H1 (cell line): Measurements from ENCODE around the gene ATXN7. TPM values are rescaled to one million over a fixed set of nuclear protein-coding genes. Genes with fewer than 3 reads are reported as not detected.

ENCODE experiments used
- CTCF ChIA-PET: fragments of 300-600 bp; sonication (Branson Sonifier 250); formaldehyde crosslinking; loops from one replicate; lab custom pipeline; 2021; ENCODE audit not compliant: partially characterized antibody; lab: Charles Lee
- POLR2A ChIA-PET: fragments of 300-600 bp; sonication (Branson Sonifier 250); formaldehyde crosslinking; loops from one replicate; lab custom pipeline; 2021; ENCODE audit warnings: inconsistent platforms; ENCODE audit not compliant: partially characterized antibody; lab: Charles Lee
- DNase-seq, 2 experiments: peaks; one replicate each; pipeline versions ENCODE4 v3.0.0 to v3.0.0-alpha.2; 2010 to 2022; ENCODE audit warnings: low spot score in 2 of 2, low read depth in 1 of 2, mixed read lengths in 1 of 2
- FAIRE-seq: peaks from 2 replicates; lab custom pipeline; 2011; peaks lifted over from hg19 to GRCh38; lab: Jason Lieb, UNC
- H2AFZ ChIP-seq: 2 replicates; pipeline ENCODE4 v1.8.1; 2012; ENCODE audit warnings: low read length, inconsistent platforms
- H2AK5ac ChIP-seq: 2 replicates; pipeline ENCODE4 v1.6.1; 2013; ENCODE audit warnings: low read depth, low read length
- H2BK120ac ChIP-seq: replicated peaks from 2 replicates; pipeline ENCODE3; 2013; ENCODE audit warnings: low read depth, low read length, inconsistent platforms
- H2BK12ac ChIP-seq: 2 replicates; pipeline ENCODE4 v1.6.1; 2013; ENCODE audit warnings: low read depth, low read length
- H2BK15ac ChIP-seq: 2 replicates; pipeline ENCODE4 v1.6.1; 2013; ENCODE audit warnings: low read length
- H2BK20ac ChIP-seq: 2 replicates; pipeline ENCODE4 v1.6.1; 2013; ENCODE audit warnings: low read length
- H2BK5ac ChIP-seq: 2 replicates; pipeline ENCODE4 v1.6.1; 2013; ENCODE audit warnings: low read depth, low read length
- H3K14ac ChIP-seq: 2 replicates; pipeline ENCODE4 v1.6.1; 2013; ENCODE audit warnings: inconsistent platforms; ENCODE audit not compliant: insufficient read length
- H3K18ac ChIP-seq: 2 replicates; pipeline ENCODE4 v1.6.1; 2013; ENCODE audit warnings: low read length; ENCODE audit errors: extremely low read depth
- H3K23ac ChIP-seq: 2 replicates; pipeline ENCODE4 v1.6.1; 2013; ENCODE audit warnings: inconsistent platforms; ENCODE audit not compliant: insufficient read length
- H3K23me2 ChIP-seq: 2 replicates; pipeline ENCODE4 v1.6.1; 2013; ENCODE audit warnings: low read depth, low read length
- H3K27ac ChIP-seq: 2 replicates; pipeline ENCODE4 v1.6.1; 2011; ENCODE audit warnings: low read depth, low read length, inconsistent platforms
- H3K27me3 ChIP-seq, 4 experiments: replicated peaks in 1 of 4; 1 replicate in 1 of 4; 2 replicates in 3 of 4; pipeline versions ENCODE4 v1.6.1 to v1.8.1; 2011 to 2013; ENCODE audit warnings: low read length in 3 of 4, mild to moderate bottlenecking in 3 of 4, inconsistent platforms in 2 of 4, mixed read lengths in 2 of 4, moderate library complexity in 1 of 4; ENCODE audit not compliant: control insufficient read depth in 3 of 4, insufficient read depth in 3 of 4; ENCODE audit errors: extremely low read depth in 1 of 4
- H3K36me3 ChIP-seq, 4 experiments: 2 replicates each; pipeline versions ENCODE4 v1.6.1 to v1.8.1; 2011 to 2013; ENCODE audit warnings: mild to moderate bottlenecking in 4 of 4, low read length in 3 of 4, moderate library complexity in 2 of 4, control low read depth in 1 of 4, inconsistent platforms in 1 of 4; ENCODE audit not compliant: insufficient read depth in 4 of 4, control insufficient read depth in 2 of 4
- H3K4ac ChIP-seq: replicated peaks from 2 replicates; pipeline ENCODE3; 2013; ENCODE audit warnings: low read length, low read depth, mixed read lengths, inconsistent platforms; ENCODE audit not compliant: insufficient read length
- H3K4me1 ChIP-seq, 4 experiments: replicated peaks in 1 of 4; 1 replicate in 1 of 4; 2 replicates in 3 of 4; pipeline versions ENCODE4 v1.6.1 to v1.8.1; 2011 to 2013; ENCODE audit warnings: low read length in 3 of 4, inconsistent platforms in 2 of 4, mixed read lengths in 1 of 4; ENCODE audit not compliant: insufficient read depth in 4 of 4, control insufficient read depth in 3 of 4
- H3K4me2 ChIP-seq, 2 experiments: 2 replicates each; pipeline versions ENCODE4 v1.6.1 to v1.8.1; 2011 to 2013; ENCODE audit warnings: low read depth in 2 of 2, low read length in 2 of 2, control low read depth in 1 of 2, inconsistent platforms in 1 of 2, mild to moderate bottlenecking in 1 of 2; ENCODE audit not compliant: insufficient read depth in 1 of 2
- H3K4me3 ChIP-seq, 4 experiments: fragments of 200-600, 300-600 bp in 1 of 4; sonication (generic), shearing (Covaris generic), sonication (Bioruptor Twin) in 1 of 4; 2 replicates each; pipeline versions ENCODE4 v1.5.1 to v1.8.1; 2011 to 2016; ENCODE audit warnings: low read length in 4 of 4, low read depth in 3 of 4, control low read depth in 2 of 4, inconsistent platforms in 2 of 4, mild to moderate bottlenecking in 2 of 4, mixed read lengths in 1 of 4, moderate library complexity in 1 of 4; ENCODE audit not compliant: insufficient read depth in 2 of 4; ENCODE audit errors: extremely low read depth in 1 of 4
- H3K56ac ChIP-seq: replicated peaks from 2 replicates; pipeline ENCODE3; 2013; ENCODE audit warnings: low read depth, mild to moderate bottlenecking, mixed read lengths, low read length, inconsistent platforms; ENCODE audit not compliant: insufficient read length
- H3K79me1 ChIP-seq: 2 replicates; pipeline ENCODE4 v1.6.1; 2013; ENCODE audit warnings: low read depth, low read length, control low read depth
- H3K79me2 ChIP-seq, 2 experiments: 2 replicates each; pipeline versions ENCODE4 v1.6.1 to v1.8.1; 2012 to 2013; ENCODE audit warnings: low read length in 2 of 2, mild to moderate bottlenecking in 2 of 2, inconsistent platforms in 1 of 2; ENCODE audit not compliant: insufficient read depth in 2 of 2, control insufficient read depth in 1 of 2
- H3K9ac ChIP-seq, 4 experiments: replicated peaks in 1 of 4; 1 replicate in 1 of 4; 2 replicates in 3 of 4; pipeline versions ENCODE4 v1.6.1 to v1.8.1; 2011 to 2013; ENCODE audit warnings: low read depth in 3 of 4, low read length in 3 of 4, control low read depth in 2 of 4, mild to moderate bottlenecking in 2 of 4, moderate library complexity in 2 of 4, inconsistent platforms in 1 of 4; ENCODE audit errors: extremely low read depth in 1 of 4
- H3K9me3 ChIP-seq, 2 experiments: 2 replicates each; pipeline versions ENCODE4 v1.6.1 to v1.8.1; 2012 to 2013; ENCODE audit warnings: mild to moderate bottlenecking in 2 of 2, moderate library complexity in 2 of 2, control low read depth in 1 of 2, inconsistent platforms in 1 of 2, low read depth in 1 of 2, low read length in 1 of 2, mixed read lengths in 1 of 2; ENCODE audit not compliant: insufficient read depth in 2 of 2
- H4K20me1 ChIP-seq, 2 experiments: replicated peaks in 1 of 2; 2 replicates each; pipeline versions ENCODE3 to v1.8.1; 2011 to 2013; ENCODE audit warnings: inconsistent platforms in 2 of 2, low read length in 2 of 2, mild to moderate bottlenecking in 1 of 2; ENCODE audit not compliant: insufficient read depth in 2 of 2, control insufficient read depth in 1 of 2
- H4K5ac ChIP-seq: 2 replicates; pipeline ENCODE4 v1.6.1; 2013; ENCODE audit warnings: low read length, low read depth, mixed read lengths, inconsistent platforms; ENCODE audit not compliant: insufficient read length
- H4K8ac ChIP-seq: 2 replicates; pipeline ENCODE4 v1.8.0; 2013; ENCODE audit warnings: mild to moderate bottlenecking, moderate library complexity, low read length, inconsistent platforms; ENCODE audit not compliant: insufficient read depth; ENCODE audit errors: extremely low read depth
- H4K91ac ChIP-seq: replicated peaks from 2 replicates; pipeline ENCODE3; 2013; ENCODE audit warnings: low read length, mixed read lengths, inconsistent platforms; ENCODE audit not compliant: insufficient read length
- BACH1 ChIP-seq: IDR thresholded peaks from 2 replicates; pipeline ENCODE4 v1.6.1; 2012; ENCODE audit warnings: low read length, improper control_type of control experiment
- EZH2 ChIP-seq: fragments of 200-600 bp; sonication (generic); IDR thresholded peaks from 2 replicates; pipeline ENCODE4 v1.7.1; 2012; ENCODE audit warnings: low read depth, mild to moderate bottlenecking, moderate library complexity, low read length, inconsistent platforms; ENCODE audit not compliant: severe bottlenecking
- POLR2A ChIP-seq, 2 experiments: IDR thresholded peaks; 1 replicate in 1 of 2; 2 replicates in 1 of 2; pipeline ENCODE4 v1.6.1; 2011; ENCODE audit warnings: low read depth in 2 of 2, low read length in 2 of 2, mild to moderate bottlenecking in 2 of 2; ENCODE audit errors: control extremely low read depth in 1 of 2
- WGBS, 2 experiments: shearing (Covaris generic) in 1 of 2; methylation state at CpG; one replicate each; pipeline versions ENCODE4 v1.1.6 to v1.1.7; 2013 to 2015; ENCODE audit warnings: low lambda C conversion rate in 2 of 2, mixed read lengths in 2 of 2, inconsistent platforms in 1 of 2, low coverage in 1 of 2, missing lambda C conversion rate in 1 of 2; ENCODE audit not compliant: insufficient replicate concordance in 2 of 2, insufficient coverage in 1 of 2, insufficient read length in 1 of 2; ENCODE audit errors: extremely low coverage in 1 of 2, missing lambda C conversion rate in 1 of 2; 5-methylcytosine and 5-hydroxymethylcytosine counted together
- polyA plus RNA-seq, 7 experiments: library from polyadenylated mRNA; depleted of rRNA in 3 of 7; stranded (reverse) in 5 of 7; unstranded in 2 of 7; fragments of >200 nt in 5 of 7; fragments of 200-250 nt in 2 of 7; gene quantifications; 1 replicate in 5 of 7; 2 replicates in 1 of 7; 4 replicates in 1 of 7; pipeline versions ENCODE4 v1.2.1 to v1.2.3, GENCODE V29; 2011 to 2013; ENCODE audit warnings: missing spikeins in 2 of 7, mixed read lengths in 2 of 7
- total RNA-seq: library from RNA; stranded (reverse); fragmentation: NEBNext Ultra II Directional; extraction: Animal tissue kit (Norgen Biotek cat#: 25700); gene quantifications from 2 replicates; pipeline ENCODE4 v1.2.1, GENCODE V29; 2021

ATXN7 gene
- total and polyA plus RNA-seq, 2 of the 8 experiments (the other 6 are each of a cell fraction or from before 2014, with no cell fraction given): 15.5 to 16.8 TPM

DNA sequence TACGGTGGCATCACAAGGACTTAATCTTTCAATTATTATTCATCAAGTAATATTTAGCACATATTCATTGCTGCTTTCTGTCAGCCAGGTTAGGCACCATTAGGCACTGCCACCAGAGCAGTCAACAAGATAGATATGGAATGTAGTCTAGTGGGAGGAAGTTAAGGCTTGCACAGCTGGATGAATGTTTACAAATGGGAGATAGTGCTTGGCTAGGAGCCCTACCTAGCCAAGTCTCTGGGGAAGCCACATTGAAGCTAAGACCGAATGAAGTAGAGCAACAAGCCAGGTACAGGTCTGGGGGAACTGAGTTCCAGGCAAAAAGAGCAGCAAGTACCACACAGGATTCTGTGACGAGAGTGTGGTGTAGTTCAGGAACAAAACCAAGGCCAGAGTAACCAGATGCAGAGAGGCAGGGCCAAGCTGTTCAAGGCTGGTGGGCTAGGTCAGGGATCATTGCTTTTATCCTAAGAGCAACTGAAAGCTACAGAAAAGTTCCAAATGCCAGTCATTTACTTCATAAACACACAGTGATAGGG lies 82.0 kb downstream of the ATXN7 start:
- H4K91ac ChIP-seq: no peak overlapping the region
- H3K23me2 ChIP-seq: no peaks in the 10 kb centered on the region
- WGBS, 2 experiments: 90% methylated on average over 3 of the region's 3 CpGs; no CpG with 5 or more reads in 1 of the 2 experiments
- TF ChIP-seq EZH2: no peak
- no peak for TF ChIP-seq BACH1
- TF ChIP-seq POLR2A (IDR thresholded peaks at IDR 0.05; ENCODE audit: control extremely low read depth in 1 of 2, low read depth in 2 of 2, low read length in 2 of 2): no peak

More for the DNA sequence above, 82.0 kb downstream of the ATXN7 start:
- H4K8ac ChIP-seq: no peak overlapping the region
- H4K20me1 ChIP-seq: no peaks in the 10 kb centered on the region
- peaks cover 4% of the 10 kb centered on the region; the same call in 1 of the 2 replicates for H3K79me1 ChIP-seq
- H3K79me2 ChIP-seq: peaks cover 0 to 9% of the 10 kb centered on the region in 2 experiments; a peak in 2 of 4 replicates
- H3K27me3 ChIP-seq: no peaks in the 10 kb centered on the region
- no peaks in the 10 kb centered on the region; a peak in 1 of 7 replicates for H3K4me1 ChIP-seq
- no peak overlapping the region for H2AFZ ChIP-seq
- no peak overlapping the region for H4K5ac ChIP-seq
- no peak overlapping the region for H3K9ac ChIP-seq
- DNase-seq (no peak), FAIRE-seq (no peak)
- no peaks in the 10 kb centered on the region for H3K9me3 ChIP-seq
- H3K4ac ChIP-seq: no peak overlapping the region
- H2BK20ac ChIP-seq: no peak overlapping the region
- H2BK12ac ChIP-seq: no peak overlapping the region
- no peak overlapping the region for H3K56ac ChIP-seq
- H3K4me2 ChIP-seq: no peak overlapping the region
- H3K27ac ChIP-seq: no peak overlapping the region
- H3K36me3 ChIP-seq: no peaks in the 10 kb centered on the region
- H2BK120ac ChIP-seq: no peak overlapping the region
- H3K23ac ChIP-seq: no peak overlapping the region
- no peak overlapping the region for H2BK15ac ChIP-seq
- no peak overlapping the region for H2BK5ac ChIP-seq
- CTCF ChIA-PET: interaction anchor here (1.3 to 1.6 kb wide), 2 partner anchors 14 to 16 kb away, joined by 3 to 4 read pairs; no protein-coding TSS in a partner anchor
- H3K18ac ChIP-seq: no peak overlapping the region; the same call in 1 of the 2 replicates
- no peak overlapping the region for H3K4me3 ChIP-seq
- POLR2A ChIA-PET: no interaction called here
- no peak overlapping the region for H2AK5ac ChIP-seq
- H3K14ac ChIP-seq: no peak overlapping the region
